ENCODE results near the gene GALNT11.

The GALNT11 gene

GRCh38 chr7:152090747-152091146 lies 65.3 kb downstream of the GALNT11 start:
- no peaks in the 10 kb centered on the region for H3K4me1 ChIP-seq (ENCODE audit: control insufficient read depth, insufficient read depth, low read length)
- H3K27me3 ChIP-seq (ENCODE audit: control insufficient read depth in 1 of 2, insufficient read depth in 2 of 2, low read length in 2 of 2), result no peaks in the 10 kb centered on the region
- H3K4me3 ChIP-seq (ENCODE audit: low read length in 2 of 2), result no peak overlapping the region
- H3K27ac ChIP-seq (ENCODE audit: low read length), result no peak overlapping the region
- no peak overlapping the region for H3K9ac ChIP-seq (ENCODE audit: low read length in 2 of 2)
- peaks cover 0 to 3% of the 10 kb centered on the region in 2 donors for H3K36me3 ChIP-seq (ENCODE audit: control insufficient read depth in 2 of 2, insufficient read depth in 2 of 2, low read length in 2 of 2)
- peaks cover 3 to 9% of the 10 kb centered on the region in 2 donors for H3K9me3 ChIP-seq (ENCODE audit: control insufficient read depth in 2 of 2, low read length in 2 of 2)

- Histone ChIP-seq H3K4me3 (ENCODE audit: low read length in 2 of 2) (no peak overlapping the region), H3K27ac (ENCODE audit: low read length) (no peak overlapping the region), H3K9me3 (ENCODE audit: control insufficient read depth in 2 of 2, low read length in 2 of 2) (peaks cover 2 to 8% of the 10 kb centered on the region in 2 donors), H3K4me1 (ENCODE audit: control insufficient read depth, insufficient read depth, low read length) (no peaks in the 10 kb centered on the region), H3K27me3 (ENCODE audit: control insufficient read depth in 1 of 2, insufficient read depth in 2 of 2, low read length in 2 of 2) (no peaks in the 10 kb centered on the region), H3K36me3 (ENCODE audit: control insufficient read depth in 2 of 2, insufficient read depth in 2 of 2, low read length in 2 of 2) (peaks cover 0 to 3% of the 10 kb centered on the region in 2 donors), H3K9ac (ENCODE audit: low read length in 2 of 2) (no peak overlapping the region)
These were observed 68.2 kb downstream of the GALNT11 start for GRCh38 chr7:152093717-152094116.

- Histone ChIP-seq H3K9ac (ENCODE audit: low read length in 2 of 2) (no peak overlapping the region), H3K4me3 (ENCODE audit: low read length in 2 of 2) (no peak overlapping the region), H3K27me3 (ENCODE audit: control insufficient read depth in 1 of 2, insufficient read depth in 2 of 2, low read length in 2 of 2) (no peaks in the 10 kb centered on the region)
These were observed 70.3 kb downstream of the GALNT11 start for GRCh38 chr7:152095771-152096170.

GRCh38 chr7:152097330-152097729 lies 71.9 kb downstream of the GALNT11 start:
- H3K4me3 ChIP-seq (ENCODE audit: low read length in 2 of 2), result no peak overlapping the region
- H3K27me3 ChIP-seq (ENCODE audit: control insufficient read depth in 1 of 2, insufficient read depth in 2 of 2, low read length in 2 of 2), result no peaks in the 10 kb centered on the region
- H3K9me3 ChIP-seq (ENCODE audit: control insufficient read depth in 2 of 2, low read length in 2 of 2), result no peaks in the 10 kb centered on the region
- H3K27ac ChIP-seq (ENCODE audit: low read length), result no peak overlapping the region
- no peaks in the 10 kb centered on the region for H3K4me1 ChIP-seq (ENCODE audit: control insufficient read depth, insufficient read depth, low read length)
- H3K36me3 ChIP-seq (ENCODE audit: control insufficient read depth in 2 of 2, insufficient read depth in 2 of 2, low read length in 2 of 2), result peaks cover 4 to 6% of the 10 kb centered on the region in 2 donors
- H3K9ac ChIP-seq (ENCODE audit: low read length in 2 of 2), result no peak overlapping the region

More at GRCh38 chr7:152095771-152096170, 70.3 kb downstream of the GALNT11 start:
- Histone ChIP-seq H3K36me3 (ENCODE audit: control insufficient read depth in 2 of 2, insufficient read depth in 2 of 2, low read length in 2 of 2) (peaks cover 2% of the 10 kb centered on the region in 2 donors), H3K4me1 (ENCODE audit: control insufficient read depth, insufficient read depth, low read length) (no peaks in the 10 kb centered on the region), H3K27ac (ENCODE audit: low read length) (no peak overlapping the region), H3K9me3 (ENCODE audit: control insufficient read depth in 2 of 2, low read length in 2 of 2) (no peaks in the 10 kb centered on the region)

GRCh38 chr7:152103066-152103465 lies 77.6 kb downstream of the GALNT11 start:
- Histone ChIP-seq H3K27me3 (ENCODE audit: control insufficient read depth in 1 of 2, insufficient read depth in 2 of 2, low read length in 2 of 2) (no peaks in the 10 kb centered on the region), H3K36me3 (ENCODE audit: control insufficient read depth in 2 of 2, insufficient read depth in 2 of 2, low read length in 2 of 2) (peaks cover 17 to 19% of the 10 kb centered on the region in 2 donors), H3K4me1 (ENCODE audit: control insufficient read depth, insufficient read depth, low read length) (no peaks in the 10 kb centered on the region), H3K27ac (ENCODE audit: low read length) (no peak overlapping the region), H3K9me3 (ENCODE audit: control insufficient read depth in 2 of 2, low read length in 2 of 2) (no peaks in the 10 kb centered on the region), H3K9ac (ENCODE audit: low read length in 2 of 2) (no peak overlapping the region), H3K4me3 (ENCODE audit: low read length in 2 of 2) (no peak overlapping the region)

- H3K9ac ChIP-seq (ENCODE audit: low read length in 2 of 2), result no peak overlapping the region
These were observed 78.2 kb downstream of the GALNT11 start for GRCh38 chr7:152103691-152104090.

GRCh38 chr7:152105205-152105604 lies 79.7 kb downstream of the GALNT11 start:
- H3K36me3 ChIP-seq (ENCODE audit: control insufficient read depth in 2 of 2, insufficient read depth in 2 of 2, low read length in 2 of 2), result peaks cover 17 to 22% of the 10 kb centered on the region in 2 donors
- H3K27me3 ChIP-seq (ENCODE audit: control insufficient read depth in 1 of 2, insufficient read depth in 2 of 2, low read length in 2 of 2), result no peaks in the 10 kb centered on the region
- H3K4me3 ChIP-seq (ENCODE audit: low read length in 2 of 2), result no peak overlapping the region
- no peak overlapping the region for H3K27ac ChIP-seq (ENCODE audit: low read length)
- H3K9me3 ChIP-seq (ENCODE audit: control insufficient read depth in 2 of 2, low read length in 2 of 2), result no peaks in the 10 kb centered on the region
- H3K9ac ChIP-seq (ENCODE audit: low read length in 2 of 2), result no peak overlapping the region
- H3K4me1 ChIP-seq (ENCODE audit: control insufficient read depth, insufficient read depth, low read length), result no peaks in the 10 kb centered on the region

More at GRCh38 chr7:152103691-152104090, 78.2 kb downstream of the GALNT11 start:
- Histone ChIP-seq H3K4me3 (ENCODE audit: low read length in 2 of 2) (no peak overlapping the region), H3K27me3 (ENCODE audit: control insufficient read depth in 1 of 2, insufficient read depth in 2 of 2, low read length in 2 of 2) (no peaks in the 10 kb centered on the region), H3K36me3 (ENCODE audit: control insufficient read depth in 2 of 2, insufficient read depth in 2 of 2, low read length in 2 of 2) (peaks cover 17 to 19% of the 10 kb centered on the region in 2 donors), H3K9me3 (ENCODE audit: control insufficient read depth in 2 of 2, low read length in 2 of 2) (no peaks in the 10 kb centered on the region), H3K4me1 (ENCODE audit: control insufficient read depth, insufficient read depth, low read length) (no peaks in the 10 kb centered on the region), H3K27ac (ENCODE audit: low read length) (no peak overlapping the region)

- H3K36me3 ChIP-seq (ENCODE audit: control insufficient read depth in 2 of 2, insufficient read depth in 2 of 2, low read length in 2 of 2), result peaks cover 13 to 19% of the 10 kb centered on the region in 2 donors
- H3K27ac ChIP-seq (ENCODE audit: low read length), result no peak overlapping the region
These were observed 81.5 kb downstream of the GALNT11 start for GRCh38 chr7:152106990-152107389.

GRCh38 chr7:152107945-152108344 lies 82.5 kb downstream of the GALNT11 start:
- no peak overlapping the region for H3K9ac ChIP-seq (ENCODE audit: low read length in 2 of 2)
- H3K9me3 ChIP-seq (ENCODE audit: control insufficient read depth in 2 of 2, low read length in 2 of 2), result no peaks in the 10 kb centered on the region
- H3K27ac ChIP-seq (ENCODE audit: low read length), result no peak overlapping the region
- no peaks in the 10 kb centered on the region for H3K4me1 ChIP-seq (ENCODE audit: control insufficient read depth, insufficient read depth, low read length)
- no peak overlapping the region for H3K4me3 ChIP-seq (ENCODE audit: low read length in 2 of 2)
- peaks cover 12 to 18% of the 10 kb centered on the region in 2 donors for H3K36me3 ChIP-seq (ENCODE audit: control insufficient read depth in 2 of 2, insufficient read depth in 2 of 2, low read length in 2 of 2)
- H3K27me3 ChIP-seq (ENCODE audit: control insufficient read depth in 1 of 2, insufficient read depth in 2 of 2, low read length in 2 of 2), result no peaks in the 10 kb centered on the region

More at GRCh38 chr7:152106990-152107389, 81.5 kb downstream of the GALNT11 start:
- Histone ChIP-seq H3K27me3 (ENCODE audit: control insufficient read depth in 1 of 2, insufficient read depth in 2 of 2, low read length in 2 of 2) (no peaks in the 10 kb centered on the region), H3K9ac (ENCODE audit: low read length in 2 of 2) (no peak overlapping the region), H3K4me3 (ENCODE audit: low read length in 2 of 2) (no peak overlapping the region), H3K9me3 (ENCODE audit: control insufficient read depth in 2 of 2, low read length in 2 of 2) (no peaks in the 10 kb centered on the region), H3K4me1 (ENCODE audit: control insufficient read depth, insufficient read depth, low read length) (no peaks in the 10 kb centered on the region)

GRCh38 chr7:152108359-152108758 lies 82.9 kb downstream of the GALNT11 start:
- Histone ChIP-seq H3K9me3 (ENCODE audit: control insufficient read depth in 2 of 2, low read length in 2 of 2) (no peaks in the 10 kb centered on the region), H3K9ac (ENCODE audit: low read length in 2 of 2) (no peak overlapping the region), H3K36me3 (ENCODE audit: control insufficient read depth in 2 of 2, insufficient read depth in 2 of 2, low read length in 2 of 2) (peaks cover 12 to 18% of the 10 kb centered on the region in 2 donors), H3K27ac (ENCODE audit: low read length) (no peak overlapping the region), H3K4me3 (ENCODE audit: low read length in 2 of 2) (no peak overlapping the region), H3K4me1 (ENCODE audit: control insufficient read depth, insufficient read depth, low read length) (no peaks in the 10 kb centered on the region), H3K27me3 (ENCODE audit: control insufficient read depth in 1 of 2, insufficient read depth in 2 of 2, low read length in 2 of 2) (no peaks in the 10 kb centered on the region)

GRCh38 chr7:152112829-152113228 lies 87.4 kb downstream of the GALNT11 start:
- no peak overlapping the region for H3K4me3 ChIP-seq (ENCODE audit: low read length in 2 of 2)

More at GRCh38 chr7:152112829-152113228, 87.4 kb downstream of the GALNT11 start:
- Histone ChIP-seq H3K27me3 (ENCODE audit: control insufficient read depth in 1 of 2, insufficient read depth in 2 of 2, low read length in 2 of 2) (no peaks in the 10 kb centered on the region), H3K9me3 (ENCODE audit: control insufficient read depth in 2 of 2, low read length in 2 of 2) (no peaks in the 10 kb centered on the region), H3K27ac (ENCODE audit: low read length) (no peak overlapping the region), H3K9ac (ENCODE audit: low read length in 2 of 2) (no peak overlapping the region), H3K4me1 (ENCODE audit: control insufficient read depth, insufficient read depth, low read length) (no peaks in the 10 kb centered on the region), H3K36me3 (ENCODE audit: control insufficient read depth in 2 of 2, insufficient read depth in 2 of 2, low read length in 2 of 2) (peaks cover 19 to 32% of the 10 kb centered on the region in 2 donors)

Data from stomach smooth muscle (tissue), 2 donors.